Lower leg skin (tissue), 3 donors: Measurements from ENCODE around the gene S100A9.

ENCODE experiments used
- CTCF ChIP-seq, 3 donors: fragments of 450-650 bp; IDR thresholded peaks; one replicate each; pipeline ENCODE4 v1.5.1; 2016; ENCODE audit warnings: antibody characterized with exemption in 3 of 3, mild to moderate bottlenecking in 3 of 3, moderate library complexity in 2 of 3
- POLR2A ChIP-seq, 2 donors: fragments of 450-650 bp; IDR thresholded peaks; one replicate each; pipeline ENCODE4 v1.6.1; 2016 to 2017; ENCODE audit warnings: antibody characterized with exemption in 2 of 2, mild to moderate bottlenecking in 1 of 2, moderate library complexity in 1 of 2

GRCh38 chr1:153395776-153396175, 38.1 kb downstream of the S100A9 start:
- TF ChIP-seq CTCF (IDR thresholded peaks at IDR 0.05) (no peak), POLR2A (IDR thresholded peaks at IDR 0.05) (no peak)
